H1 (cell line): Measurements from ENCODE around the gene ARHGAP22. TPM values are rescaled to one million over a fixed set of nuclear protein-coding genes. Genes with fewer than 3 reads are reported as not detected.

Source experiments
- CTCF ChIA-PET: fragments of 300-600 bp; sonication (Branson Sonifier 250); formaldehyde crosslinking; loops from one replicate; lab custom pipeline; 2021; ENCODE audit not compliant: partially characterized antibody; lab: Charles Lee
- POLR2A ChIA-PET: fragments of 300-600 bp; sonication (Branson Sonifier 250); formaldehyde crosslinking; loops from one replicate; lab custom pipeline; 2021; ENCODE audit warnings: inconsistent platforms; ENCODE audit not compliant: partially characterized antibody; lab: Charles Lee
- DNase-seq, 2 experiments: peaks; one replicate each; pipeline versions ENCODE4 v3.0.0 to v3.0.0-alpha.2; 2010 to 2022; ENCODE audit warnings: low spot score in 2 of 2, low read depth in 1 of 2, mixed read lengths in 1 of 2
- FAIRE-seq: peaks from 2 replicates; lab custom pipeline; 2011; peaks lifted over from hg19 to GRCh38; lab: Jason Lieb, UNC
- H2AFZ ChIP-seq: 2 replicates; pipeline ENCODE4 v1.8.1; 2012; ENCODE audit warnings: low read length, inconsistent platforms
- H2AK5ac ChIP-seq: 2 replicates; pipeline ENCODE4 v1.6.1; 2013; ENCODE audit warnings: low read depth, low read length
- H2BK120ac ChIP-seq: replicated peaks from 2 replicates; pipeline ENCODE3; 2013; ENCODE audit warnings: low read depth, low read length, inconsistent platforms
- H2BK12ac ChIP-seq: 2 replicates; pipeline ENCODE4 v1.6.1; 2013; ENCODE audit warnings: low read depth, low read length
- H2BK15ac ChIP-seq: 2 replicates; pipeline ENCODE4 v1.6.1; 2013; ENCODE audit warnings: low read length
- H2BK20ac ChIP-seq: 2 replicates; pipeline ENCODE4 v1.6.1; 2013; ENCODE audit warnings: low read length
- H2BK5ac ChIP-seq: 2 replicates; pipeline ENCODE4 v1.6.1; 2013; ENCODE audit warnings: low read depth, low read length
- H3K14ac ChIP-seq: 2 replicates; pipeline ENCODE4 v1.6.1; 2013; ENCODE audit warnings: inconsistent platforms; ENCODE audit not compliant: insufficient read length
- H3K18ac ChIP-seq: 2 replicates; pipeline ENCODE4 v1.6.1; 2013; ENCODE audit warnings: low read length; ENCODE audit errors: extremely low read depth
- H3K23ac ChIP-seq: 2 replicates; pipeline ENCODE4 v1.6.1; 2013; ENCODE audit warnings: inconsistent platforms; ENCODE audit not compliant: insufficient read length
- H3K23me2 ChIP-seq: 2 replicates; pipeline ENCODE4 v1.6.1; 2013; ENCODE audit warnings: low read depth, low read length
- H3K27ac ChIP-seq: 2 replicates; pipeline ENCODE4 v1.6.1; 2011; ENCODE audit warnings: low read depth, low read length, inconsistent platforms
- H3K27me3 ChIP-seq, 4 experiments: replicated peaks in 1 of 4; 1 replicate in 1 of 4; 2 replicates in 3 of 4; pipeline versions ENCODE4 v1.6.1 to v1.8.1; 2011 to 2013; ENCODE audit warnings: low read length in 3 of 4, mild to moderate bottlenecking in 3 of 4, inconsistent platforms in 2 of 4, mixed read lengths in 2 of 4, moderate library complexity in 1 of 4; ENCODE audit not compliant: control insufficient read depth in 3 of 4, insufficient read depth in 3 of 4; ENCODE audit errors: extremely low read depth in 1 of 4
- H3K36me3 ChIP-seq, 4 experiments: 2 replicates each; pipeline versions ENCODE4 v1.6.1 to v1.8.1; 2011 to 2013; ENCODE audit warnings: mild to moderate bottlenecking in 4 of 4, low read length in 3 of 4, moderate library complexity in 2 of 4, control low read depth in 1 of 4, inconsistent platforms in 1 of 4; ENCODE audit not compliant: insufficient read depth in 4 of 4, control insufficient read depth in 2 of 4
- H3K4ac ChIP-seq: replicated peaks from 2 replicates; pipeline ENCODE3; 2013; ENCODE audit warnings: low read length, low read depth, mixed read lengths, inconsistent platforms; ENCODE audit not compliant: insufficient read length
- H3K4me1 ChIP-seq, 4 experiments: replicated peaks in 1 of 4; 1 replicate in 1 of 4; 2 replicates in 3 of 4; pipeline versions ENCODE4 v1.6.1 to v1.8.1; 2011 to 2013; ENCODE audit warnings: low read length in 3 of 4, inconsistent platforms in 2 of 4, mixed read lengths in 1 of 4; ENCODE audit not compliant: insufficient read depth in 4 of 4, control insufficient read depth in 3 of 4
- H3K4me2 ChIP-seq, 2 experiments: 2 replicates each; pipeline versions ENCODE4 v1.6.1 to v1.8.1; 2011 to 2013; ENCODE audit warnings: low read depth in 2 of 2, low read length in 2 of 2, control low read depth in 1 of 2, inconsistent platforms in 1 of 2, mild to moderate bottlenecking in 1 of 2; ENCODE audit not compliant: insufficient read depth in 1 of 2
- H3K4me3 ChIP-seq, 4 experiments: fragments of 200-600, 300-600 bp in 1 of 4; sonication (generic), shearing (Covaris generic), sonication (Bioruptor Twin) in 1 of 4; 2 replicates each; pipeline versions ENCODE4 v1.5.1 to v1.8.1; 2011 to 2016; ENCODE audit warnings: low read length in 4 of 4, low read depth in 3 of 4, control low read depth in 2 of 4, inconsistent platforms in 2 of 4, mild to moderate bottlenecking in 2 of 4, mixed read lengths in 1 of 4, moderate library complexity in 1 of 4; ENCODE audit not compliant: insufficient read depth in 2 of 4; ENCODE audit errors: extremely low read depth in 1 of 4
- H3K56ac ChIP-seq: replicated peaks from 2 replicates; pipeline ENCODE3; 2013; ENCODE audit warnings: low read depth, mild to moderate bottlenecking, mixed read lengths, low read length, inconsistent platforms; ENCODE audit not compliant: insufficient read length
- H3K79me1 ChIP-seq: 2 replicates; pipeline ENCODE4 v1.6.1; 2013; ENCODE audit warnings: low read depth, low read length, control low read depth
- H3K79me2 ChIP-seq, 2 experiments: 2 replicates each; pipeline versions ENCODE4 v1.6.1 to v1.8.1; 2012 to 2013; ENCODE audit warnings: low read length in 2 of 2, mild to moderate bottlenecking in 2 of 2, inconsistent platforms in 1 of 2; ENCODE audit not compliant: insufficient read depth in 2 of 2, control insufficient read depth in 1 of 2
- H3K9ac ChIP-seq, 4 experiments: replicated peaks in 1 of 4; 1 replicate in 1 of 4; 2 replicates in 3 of 4; pipeline versions ENCODE4 v1.6.1 to v1.8.1; 2011 to 2013; ENCODE audit warnings: low read depth in 3 of 4, low read length in 3 of 4, control low read depth in 2 of 4, mild to moderate bottlenecking in 2 of 4, moderate library complexity in 2 of 4, inconsistent platforms in 1 of 4; ENCODE audit errors: extremely low read depth in 1 of 4
- H3K9me3 ChIP-seq, 2 experiments: 2 replicates each; pipeline versions ENCODE4 v1.6.1 to v1.8.1; 2012 to 2013; ENCODE audit warnings: mild to moderate bottlenecking in 2 of 2, moderate library complexity in 2 of 2, control low read depth in 1 of 2, inconsistent platforms in 1 of 2, low read depth in 1 of 2, low read length in 1 of 2, mixed read lengths in 1 of 2; ENCODE audit not compliant: insufficient read depth in 2 of 2
- H4K20me1 ChIP-seq, 2 experiments: replicated peaks in 1 of 2; 2 replicates each; pipeline versions ENCODE3 to v1.8.1; 2011 to 2013; ENCODE audit warnings: inconsistent platforms in 2 of 2, low read length in 2 of 2, mild to moderate bottlenecking in 1 of 2; ENCODE audit not compliant: insufficient read depth in 2 of 2, control insufficient read depth in 1 of 2
- H4K5ac ChIP-seq: 2 replicates; pipeline ENCODE4 v1.6.1; 2013; ENCODE audit warnings: low read length, low read depth, mixed read lengths, inconsistent platforms; ENCODE audit not compliant: insufficient read length
- H4K8ac ChIP-seq: 2 replicates; pipeline ENCODE4 v1.8.0; 2013; ENCODE audit warnings: mild to moderate bottlenecking, moderate library complexity, low read length, inconsistent platforms; ENCODE audit not compliant: insufficient read depth; ENCODE audit errors: extremely low read depth
- H4K91ac ChIP-seq: replicated peaks from 2 replicates; pipeline ENCODE3; 2013; ENCODE audit warnings: low read length, mixed read lengths, inconsistent platforms; ENCODE audit not compliant: insufficient read length
- CBX8 ChIP-seq: fragments of 300-800, 300-1000 bp; sonication (generic); IDR thresholded peaks from 2 replicates; pipeline ENCODE4 v1.7.1; 2016; ENCODE audit warnings: low read depth, low read length, borderline replicate concordance
- EP300 ChIP-seq, 2 experiments: IDR thresholded peaks; 1 replicate in 1 of 2; 2 replicates in 1 of 2; pipeline ENCODE4 v1.6.1; 2011 to 2012; ENCODE audit warnings: low read depth in 2 of 2, low read length in 2 of 2, mild to moderate bottlenecking in 2 of 2, borderline replicate concordance in 1 of 2, inconsistent platforms in 1 of 2, moderate library complexity in 1 of 2
- JUND ChIP-seq: IDR thresholded peaks from 2 replicates; pipeline ENCODE4 v1.6.1; 2011; ENCODE audit warnings: mild to moderate bottlenecking, improper control_type of control experiment, low read length
- RNF2 ChIP-seq: fragments of 200-900, 300-1000 bp; sonication (generic); IDR thresholded peaks from 2 replicates; pipeline ENCODE4 v1.7.1; 2016; ENCODE audit warnings: borderline replicate concordance, low read depth, mild to moderate bottlenecking, antibody characterized with exemption, low read length; ENCODE audit not compliant: poor library complexity, severe bottlenecking; ENCODE audit errors: missing control alignments
- SIN3A ChIP-seq, 2 experiments: IDR thresholded peaks in 1 of 2; conservative IDR thresholded peaks in 1 of 2; 2 replicates each; pipeline ENCODE4 v1.6.1; 2011 to 2012; ENCODE audit warnings: low read length in 2 of 2, improper control_type of control experiment in 1 of 2, low read depth in 1 of 2, mild to moderate bottlenecking in 1 of 2
- TEAD4 ChIP-seq: IDR thresholded peaks from 2 replicates; pipeline ENCODE4 v1.6.1; 2012; ENCODE audit warnings: low read depth, low read length, inconsistent platforms, mixed read lengths
- ZNF274 ChIP-seq: IDR thresholded peaks from 2 replicates; pipeline ENCODE4 v1.7.0; 2012; ENCODE audit warnings: low read length, borderline replicate concordance; ENCODE audit errors: extremely low read depth
- WGBS, 2 experiments: shearing (Covaris generic) in 1 of 2; methylation state at CpG; one replicate each; pipeline versions ENCODE4 v1.1.6 to v1.1.7; 2013 to 2015; ENCODE audit warnings: low lambda C conversion rate in 2 of 2, mixed read lengths in 2 of 2, inconsistent platforms in 1 of 2, low coverage in 1 of 2, missing lambda C conversion rate in 1 of 2; ENCODE audit not compliant: insufficient replicate concordance in 2 of 2, insufficient coverage in 1 of 2, insufficient read length in 1 of 2; ENCODE audit errors: extremely low coverage in 1 of 2, missing lambda C conversion rate in 1 of 2; 5-methylcytosine and 5-hydroxymethylcytosine counted together
- polyA plus RNA-seq, 7 experiments: library from polyadenylated mRNA; depleted of rRNA in 3 of 7; stranded (reverse) in 5 of 7; unstranded in 2 of 7; fragments of >200 nt in 5 of 7; fragments of 200-250 nt in 2 of 7; gene quantifications; 1 replicate in 5 of 7; 2 replicates in 1 of 7; 4 replicates in 1 of 7; pipeline versions ENCODE4 v1.2.1 to v1.2.3, GENCODE V29; 2011 to 2013; ENCODE audit warnings: missing spikeins in 2 of 7, mixed read lengths in 2 of 7
- total RNA-seq: library from RNA; stranded (reverse); fragmentation: NEBNext Ultra II Directional; extraction: Animal tissue kit (Norgen Biotek cat#: 25700); gene quantifications from 2 replicates; pipeline ENCODE4 v1.2.1, GENCODE V29; 2021
- TF ChIP-seq, protein P1 (sequence below), 3 experiments: IDR thresholded peaks; 1 replicate in 2 of 3; 2 replicates in 1 of 3; pipeline versions ENCODE4 v1.5.1 to v1.6.1; 2011; ENCODE audit warnings: low read length in 3 of 3, mild to moderate bottlenecking in 3 of 3, inconsistent platforms in 2 of 3, low read depth in 1 of 3, moderate library complexity in 1 of 3; ENCODE audit not compliant: insufficient read depth in 1 of 3; ENCODE audit errors: control extremely low read depth in 1 of 3

The ARHGAP22 gene
- total and polyA plus RNA-seq, 2 of the 8 experiments (the other 6 are each of a cell fraction or from before 2014, with no cell fraction given) = 3.6 to 11.2 TPM

GRCh38 chr10:48533540-48533939 lies 71.3 kb downstream of the ARHGAP22 start:
- TF ChIP-seq JUND = no peak
- TF ChIP-seq, protein P1, sequence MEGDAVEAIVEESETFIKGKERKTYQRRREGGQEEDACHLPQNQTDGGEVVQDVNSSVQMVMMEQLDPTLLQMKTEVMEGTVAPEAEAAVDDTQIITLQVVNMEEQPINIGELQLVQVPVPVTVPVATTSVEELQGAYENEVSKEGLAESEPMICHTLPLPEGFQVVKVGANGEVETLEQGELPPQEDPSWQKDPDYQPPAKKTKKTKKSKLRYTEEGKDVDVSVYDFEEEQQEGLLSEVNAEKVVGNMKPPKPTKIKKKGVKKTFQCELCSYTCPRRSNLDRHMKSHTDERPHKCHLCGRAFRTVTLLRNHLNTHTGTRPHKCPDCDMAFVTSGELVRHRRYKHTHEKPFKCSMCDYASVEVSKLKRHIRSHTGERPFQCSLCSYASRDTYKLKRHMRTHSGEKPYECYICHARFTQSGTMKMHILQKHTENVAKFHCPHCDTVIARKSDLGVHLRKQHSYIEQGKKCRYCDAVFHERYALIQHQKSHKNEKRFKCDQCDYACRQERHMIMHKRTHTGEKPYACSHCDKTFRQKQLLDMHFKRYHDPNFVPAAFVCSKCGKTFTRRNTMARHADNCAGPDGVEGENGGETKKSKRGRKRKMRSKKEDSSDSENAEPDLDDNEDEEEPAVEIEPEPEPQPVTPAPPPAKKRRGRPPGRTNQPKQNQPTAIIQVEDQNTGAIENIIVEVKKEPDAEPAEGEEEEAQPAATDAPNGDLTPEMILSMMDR (IDR thresholded peaks at IDR 0.05; ENCODE audit: control extremely low read depth in 1 of 3, insufficient read depth in 1 of 3, low read depth in 1 of 3, low read length in 3 of 3) = no peak
- no peak for TF ChIP-seq ZNF274
- no peak for TF ChIP-seq EP300 (IDR thresholded peaks at IDR 0.05; ENCODE audit: borderline replicate concordance in 1 of 2, low read depth in 2 of 2, low read length in 2 of 2)
- no peak for TF ChIP-seq RNF2
- TF ChIP-seq CBX8 = no peak
- TF ChIP-seq SIN3A (conservative IDR thresholded peaks at IDR 0.05 in 1 of 2, IDR thresholded peaks at IDR 0.05 in 1 of 2; ENCODE audit: low read depth in 1 of 2, low read length in 2 of 2) = no peak
- TF ChIP-seq TEAD4 = no peak
- H3K4ac ChIP-seq = no peak overlapping the region
- FAIRE-seq (no peak), DNase-seq (no peak)
- H2BK120ac ChIP-seq = peak overlapping the region; percentile 45
- no peaks in the 10 kb centered on the region for H3K79me2 ChIP-seq
- peak overlapping the region; percentile 94 for H2BK20ac ChIP-seq
- peak overlapping the region; percentile 32; the same call in 1 of the 2 replicates for H2AK5ac ChIP-seq
- no peaks in the 10 kb centered on the region for H3K27me3 ChIP-seq
- peak overlapping the region; percentile 87 for H4K91ac ChIP-seq
- H2BK15ac ChIP-seq = no peak overlapping the region
- peak overlapping the region; percentile 10 for H4K5ac ChIP-seq
- H3K27ac ChIP-seq = 0 out of 2 replicates have a peak overlapping the region, but pooled peaks have one; percentile 17
- H4K20me1 ChIP-seq = no peaks in the 10 kb centered on the region
- ChIA-PET POLR2A (interaction anchor here (0.7 to 1.7 kb wide), 4 partner anchors 9 to 14 kb away, joined by 3 to 7 read pairs (median 3); no protein-coding TSS in a partner anchor), CTCF (interaction anchor here (0.7 to 8.7 kb wide), 7 partner anchors 10 to 124 kb away, joined by 3 to 127 read pairs (median 6); no protein-coding TSS in a partner anchor)
- peak overlapping the region in 1 of 4 experiments; percentile 1; a peak in 1 of 8 replicates for H3K4me3 ChIP-seq
- peak overlapping the region; percentile 18 for H3K56ac ChIP-seq
- peaks cover 0 to 31% (median 22%) of the 10 kb centered on the region in 4 experiments; a peak in 6 of 7 replicates for H3K4me1 ChIP-seq
- H2BK5ac ChIP-seq = peak overlapping the region; percentile 88; the same call in 1 of the 2 replicates
- H3K79me1 ChIP-seq = no peaks in the 10 kb centered on the region
- no peak overlapping the region for H3K23ac ChIP-seq
- no peaks in the 10 kb centered on the region for H3K36me3 ChIP-seq
- no peak overlapping the region for H4K8ac ChIP-seq
- H3K23me2 ChIP-seq = no peaks in the 10 kb centered on the region
- peak overlapping the region; percentile 94 for H2BK12ac ChIP-seq
- WGBS, 2 experiments = 87% methylated on average over 3 of the region's 3 CpGs; no CpG with 5 or more reads in 1 of the 2 experiments
- no peak overlapping the region for H3K14ac ChIP-seq
- H2AFZ ChIP-seq = 0 out of 2 replicates have a peak overlapping the region, but pooled peaks have one; percentile 16
- no peaks in the 10 kb centered on the region for H3K9me3 ChIP-seq
- peak overlapping the region; percentile 36; the same call in 1 of the 2 replicates for H3K18ac ChIP-seq
- H3K4me2 ChIP-seq = peak overlapping the region in 1 of 2 experiments; percentile 2; a peak in 1 of 4 replicates
- no peak overlapping the region for H3K9ac ChIP-seq
